Measurements from ENCODE around the gene CLIP1.
A peak's percentile ranks its signal among the peaks of the same experiment; 100 is the strongest.
"Not testable (repeated sequence)": the region's sequence is repeated elsewhere in the genome, so short reads cannot be mapped to it uniquely, and the experiment has no call there.

The CLIP1 gene

GRCh38 chr12:122452701-122453285 is 30.3 kb upstream of the CLIP1 start:
- H3K4me3 Mint-ChIP-seq, result no peak overlapping the region
- H3K27me3 Mint-ChIP-seq, result no peaks in the 10 kb centered on the region
- H3K9me3 Mint-ChIP-seq, result no peaks in the 10 kb centered on the region
- H3K27ac Mint-ChIP-seq, result peak overlapping the region; percentile 90
- peaks cover 16% of the 10 kb centered on the region for H3K4me1 Mint-ChIP-seq
- H3K36me3 Mint-ChIP-seq, result no peaks in the 10 kb centered on the region
- ATAC-seq (ENCODE audit: low read depth) (no peak), DNase-seq (ENCODE audit: low spot score in 2 of 2) (no peak)

GRCh38 chr12:122449317-122449716 is 26.8 kb upstream of the CLIP1 start:
- Mint-ChIP-seq H3K4me1 (peaks cover 11% of the 10 kb centered on the region), H3K36me3 (no peaks in the 10 kb centered on the region), H3K4me3 (no peak overlapping the region), H3K27ac (no peak overlapping the region), H3K9me3 (no peaks in the 10 kb centered on the region), H3K27me3 (peaks cover 1% of the 10 kb centered on the region)
- no peak for DNase-seq (ENCODE audit: low spot score in 2 of 2)
- no peak for ATAC-seq (ENCODE audit: low read depth)

GRCh38 chr12:122447825-122448224 is 25.4 kb upstream of the CLIP1 start:
- not testable (repeated sequence) for DNase-seq (ENCODE audit: low spot score in 2 of 2); H3K27ac Mint-ChIP-seq; H3K9me3 Mint-ChIP-seq; H3K27me3 Mint-ChIP-seq; H3K36me3 Mint-ChIP-seq; H3K4me1 Mint-ChIP-seq; H3K4me3 Mint-ChIP-seq; ATAC-seq (ENCODE audit: low read depth)

- ATAC-seq (ENCODE audit: low read depth); H3K4me3 Mint-ChIP-seq; H3K9me3 Mint-ChIP-seq: not testable (repeated sequence)
Observed at GRCh38 chr12:122446390-122446789, 23.9 kb upstream of the CLIP1 start.

GRCh38 chr12:122444071-122444470 is 21.6 kb upstream of the CLIP1 start:
- H3K36me3 Mint-ChIP-seq; H3K4me1 Mint-ChIP-seq; H3K27me3 Mint-ChIP-seq; H3K9me3 Mint-ChIP-seq; H3K27ac Mint-ChIP-seq; ATAC-seq (ENCODE audit: low read depth); DNase-seq (ENCODE audit: low spot score in 2 of 2); H3K4me3 Mint-ChIP-seq: not testable (repeated sequence)

More at GRCh38 chr12:122446390-122446789, 23.9 kb upstream of the CLIP1 start:
- not testable (repeated sequence) for H3K4me1 Mint-ChIP-seq; H3K27me3 Mint-ChIP-seq; H3K27ac Mint-ChIP-seq; DNase-seq (ENCODE audit: low spot score in 2 of 2); H3K36me3 Mint-ChIP-seq

- H3K36me3 Mint-ChIP-seq; H3K9me3 Mint-ChIP-seq; H3K27me3 Mint-ChIP-seq; H3K4me1 Mint-ChIP-seq; H3K27ac Mint-ChIP-seq; ATAC-seq (ENCODE audit: low read depth); DNase-seq (ENCODE audit: low spot score in 2 of 2); H3K4me3 Mint-ChIP-seq: not testable (repeated sequence)
Observed at GRCh38 chr12:122438822-122439221, 16.4 kb upstream of the CLIP1 start.

- H3K4me1 Mint-ChIP-seq, result no peaks in the 10 kb centered on the region
- no peaks in the 10 kb centered on the region for H3K36me3 Mint-ChIP-seq
- H3K4me3 Mint-ChIP-seq, result no peak overlapping the region
- DNase-seq (ENCODE audit: low spot score in 2 of 2) (no peak), ATAC-seq (ENCODE audit: low read depth) (no peak)
- no peaks in the 10 kb centered on the region for H3K27me3 Mint-ChIP-seq
- no peak overlapping the region for H3K27ac Mint-ChIP-seq
- H3K9me3 Mint-ChIP-seq, result no peaks in the 10 kb centered on the region
Observed at GRCh38 chr12:122437656-122438121, 15.2 kb upstream of the CLIP1 start.

GRCh38 chr12:122435186-122435585 is 12.7 kb upstream of the CLIP1 start:
- H3K27ac Mint-ChIP-seq, result no peak overlapping the region
- ATAC-seq (ENCODE audit: low read depth), result no peak

GRCh38 chr12:122429043-122429442 is 6.6 kb upstream of the CLIP1 start:
- H3K27ac Mint-ChIP-seq; H3K36me3 Mint-ChIP-seq; ATAC-seq (ENCODE audit: low read depth); DNase-seq (ENCODE audit: low spot score in 2 of 2); H3K4me3 Mint-ChIP-seq; H3K9me3 Mint-ChIP-seq; H3K4me1 Mint-ChIP-seq; H3K27me3 Mint-ChIP-seq: not testable (repeated sequence)

More at GRCh38 chr12:122435186-122435585, 12.7 kb upstream of the CLIP1 start:
- Mint-ChIP-seq H3K36me3 (no peaks in the 10 kb centered on the region), H3K4me3 (no peak overlapping the region), H3K4me1 (no peaks in the 10 kb centered on the region), H3K9me3 (no peaks in the 10 kb centered on the region), H3K27me3 (no peaks in the 10 kb centered on the region)
- DNase-seq (ENCODE audit: low spot score in 2 of 2), result no peak

GRCh38 chr12:122427403-122427802 is 4.9 kb upstream of the CLIP1 start:
- peaks cover 15% of the 10 kb centered on the region for H3K4me1 Mint-ChIP-seq
- H3K4me3 Mint-ChIP-seq, result no peak overlapping the region
- H3K36me3 Mint-ChIP-seq, result no peaks in the 10 kb centered on the region
- DNase-seq (ENCODE audit: low spot score in 2 of 2) (no peak), ATAC-seq (ENCODE audit: low read depth) (no peak)
- H3K9me3 Mint-ChIP-seq, result no peaks in the 10 kb centered on the region
- no peaks in the 10 kb centered on the region for H3K27me3 Mint-ChIP-seq
- H3K27ac Mint-ChIP-seq, result no peak overlapping the region

- peaks cover 23% of the 10 kb centered on the region for H3K4me1 Mint-ChIP-seq
- DNase-seq (ENCODE audit: low spot score in 2 of 2), result no peak
- H3K4me3 Mint-ChIP-seq, result peak overlapping the region; percentile 89
- ATAC-seq (ENCODE audit: low read depth), result no peak
- no peaks in the 10 kb centered on the region for H3K36me3 Mint-ChIP-seq
- H3K27ac Mint-ChIP-seq, result peak overlapping the region; percentile 79
- no peaks in the 10 kb centered on the region for H3K9me3 Mint-ChIP-seq
- H3K27me3 Mint-ChIP-seq, result no peaks in the 10 kb centered on the region
Observed at GRCh38 chr12:122423258-122424165, 1.0 kb upstream of the CLIP1 start.

GRCh38 chr12:122422730-122423257 is 325 bp upstream of the CLIP1 start:
- peaks cover 29% of the 10 kb centered on the region for H3K4me1 Mint-ChIP-seq
- no peaks in the 10 kb centered on the region for H3K9me3 Mint-ChIP-seq
- ATAC-seq (ENCODE audit: low read depth), result no peak
- H3K27ac Mint-ChIP-seq, result peak overlapping the region; percentile 79
- peaks cover 2% of the 10 kb centered on the region for H3K36me3 Mint-ChIP-seq
- DNase-seq (ENCODE audit: low spot score in 2 of 2), result no peak
- peak overlapping the region; percentile 89 for H3K4me3 Mint-ChIP-seq
- H3K27me3 Mint-ChIP-seq, result no peaks in the 10 kb centered on the region

- Mint-ChIP-seq H3K27me3 (no peaks in the 10 kb centered on the region), H3K36me3 (peaks cover 3% of the 10 kb centered on the region), H3K4me1 (peaks cover 31% of the 10 kb centered on the region), H3K27ac (peak overlapping the region; percentile 92), H3K9me3 (no peaks in the 10 kb centered on the region), H3K4me3 (peak overlapping the region; percentile 97)
- ATAC-seq (ENCODE audit: low read depth) (peak; percentile 42), DNase-seq (ENCODE audit: low spot score in 2 of 2) (no peak)
Observed at GRCh38 chr12:122421187-122421820, 1.2 kb downstream of the CLIP1 start.

Data from memory B cell (primary cell).